ENCODE measurements around the gene SPPL3.

SPPL3 gene

DNA sequence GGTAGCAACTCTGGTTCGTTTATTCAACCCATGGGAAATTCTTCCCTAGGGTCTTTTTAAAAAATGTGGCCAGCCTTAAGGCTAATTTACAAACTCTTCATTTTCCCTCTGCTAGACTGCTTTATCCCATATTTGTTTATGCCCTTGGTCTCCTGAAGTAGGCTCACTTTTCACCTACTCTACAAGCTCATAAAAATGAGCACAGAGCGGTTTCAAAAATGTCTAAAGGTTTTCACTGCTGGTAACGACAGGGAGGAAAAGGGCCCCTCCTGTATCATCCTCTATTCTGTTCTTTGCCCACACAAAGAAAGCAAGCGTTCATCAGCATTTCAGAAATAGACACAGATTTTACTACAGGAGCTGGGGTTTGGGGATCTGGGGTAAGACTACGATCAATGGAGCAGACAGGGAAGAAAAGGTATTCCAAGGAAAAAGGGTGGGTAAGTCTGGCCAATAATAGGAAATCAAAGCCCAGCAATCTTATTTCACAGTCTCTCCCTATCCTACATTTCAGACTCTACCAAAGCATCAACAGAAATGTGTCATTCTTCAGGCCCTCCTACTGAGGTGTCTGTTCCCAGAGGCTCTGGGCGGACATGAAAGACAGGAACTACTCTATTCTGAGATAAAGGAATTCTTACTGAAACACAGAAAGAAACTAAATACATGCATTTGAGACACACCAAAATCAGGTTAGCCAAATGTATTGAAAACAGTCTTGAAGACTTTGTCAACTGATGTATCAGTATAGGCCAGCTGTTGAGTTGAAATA, 86.4 kb downstream of the SPPL3 start:
- no peak for TF ChIP-seq ZBTB7A (IDR thresholded peaks at IDR 0.05; ENCODE audit: low read depth)
- TF ChIP-seq FOXM1 (IDR thresholded peaks at IDR 0.05; ENCODE audit: borderline replicate concordance, low read depth) = no peak
- TF ChIP-seq, protein P1, sequence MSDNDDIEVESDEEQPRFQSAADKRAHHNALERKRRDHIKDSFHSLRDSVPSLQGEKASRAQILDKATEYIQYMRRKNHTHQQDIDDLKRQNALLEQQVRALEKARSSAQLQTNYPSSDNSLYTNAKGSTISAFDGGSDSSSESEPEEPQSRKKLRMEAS (IDR thresholded peaks at IDR 0.05) = no peak
- no peak for TF ChIP-seq TCF12 (IDR thresholded peaks at IDR 0.05; ENCODE audit: low read depth)
- no peak for TF ChIP-seq EP300 (IDR thresholded peaks at IDR 0.05; ENCODE audit: borderline replicate concordance)
- TF ChIP-seq TAF1 (IDR thresholded peaks at IDR 0.05; ENCODE audit: low read depth) = no peak
- no peak for TF ChIP-seq NFIC (IDR thresholded peaks at IDR 0.05)
- no peak for TF ChIP-seq TEAD4 (IDR thresholded peaks at IDR 0.05)
- TF ChIP-seq, protein P2, sequence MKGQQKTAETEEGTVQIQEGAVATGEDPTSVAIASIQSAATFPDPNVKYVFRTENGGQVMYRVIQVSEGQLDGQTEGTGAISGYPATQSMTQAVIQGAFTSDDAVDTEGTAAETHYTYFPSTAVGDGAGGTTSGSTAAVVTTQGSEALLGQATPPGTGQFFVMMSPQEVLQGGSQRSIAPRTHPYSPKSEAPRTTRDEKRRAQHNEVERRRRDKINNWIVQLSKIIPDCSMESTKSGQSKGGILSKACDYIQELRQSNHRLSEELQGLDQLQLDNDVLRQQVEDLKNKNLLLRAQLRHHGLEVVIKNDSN (IDR thresholded peaks at IDR 0.05) = no peak
- TF ChIP-seq EGR1 (IDR thresholded peaks at IDR 0.05) = no peak
- TF ChIP-seq CEBPB (IDR thresholded peaks at IDR 0.05) = no peak
- TF ChIP-seq RAD21 (IDR thresholded peaks at IDR 0.05; ENCODE audit: low read depth) = no peak
- no peak for TF ChIP-seq CREB1 (IDR thresholded peaks at IDR 0.05; ENCODE audit: low read depth)
- TF ChIP-seq, protein P3, sequence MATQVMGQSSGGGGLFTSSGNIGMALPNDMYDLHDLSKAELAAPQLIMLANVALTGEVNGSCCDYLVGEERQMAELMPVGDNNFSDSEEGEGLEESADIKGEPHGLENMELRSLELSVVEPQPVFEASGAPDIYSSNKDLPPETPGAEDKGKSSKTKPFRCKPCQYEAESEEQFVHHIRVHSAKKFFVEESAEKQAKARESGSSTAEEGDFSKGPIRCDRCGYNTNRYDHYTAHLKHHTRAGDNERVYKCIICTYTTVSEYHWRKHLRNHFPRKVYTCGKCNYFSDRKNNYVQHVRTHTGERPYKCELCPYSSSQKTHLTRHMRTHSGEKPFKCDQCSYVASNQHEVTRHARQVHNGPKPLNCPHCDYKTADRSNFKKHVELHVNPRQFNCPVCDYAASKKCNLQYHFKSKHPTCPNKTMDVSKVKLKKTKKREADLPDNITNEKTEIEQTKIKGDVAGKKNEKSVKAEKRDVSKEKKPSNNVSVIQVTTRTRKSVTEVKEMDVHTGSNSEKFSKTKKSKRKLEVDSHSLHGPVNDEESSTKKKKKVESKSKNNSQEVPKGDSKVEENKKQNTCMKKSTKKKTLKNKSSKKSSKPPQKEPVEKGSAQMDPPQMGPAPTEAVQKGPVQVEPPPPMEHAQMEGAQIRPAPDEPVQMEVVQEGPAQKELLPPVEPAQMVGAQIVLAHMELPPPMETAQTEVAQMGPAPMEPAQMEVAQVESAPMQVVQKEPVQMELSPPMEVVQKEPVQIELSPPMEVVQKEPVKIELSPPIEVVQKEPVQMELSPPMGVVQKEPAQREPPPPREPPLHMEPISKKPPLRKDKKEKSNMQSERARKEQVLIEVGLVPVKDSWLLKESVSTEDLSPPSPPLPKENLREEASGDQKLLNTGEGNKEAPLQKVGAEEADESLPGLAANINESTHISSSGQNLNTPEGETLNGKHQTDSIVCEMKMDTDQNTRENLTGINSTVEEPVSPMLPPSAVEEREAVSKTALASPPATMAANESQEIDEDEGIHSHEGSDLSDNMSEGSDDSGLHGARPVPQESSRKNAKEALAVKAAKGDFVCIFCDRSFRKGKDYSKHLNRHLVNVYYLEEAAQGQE (IDR thresholded peaks at IDR 0.05; ENCODE audit: low read depth) = no peak
- TF ChIP-seq YY1 (IDR thresholded peaks at IDR 0.05; ENCODE audit: low read depth) = no peak

DNA sequence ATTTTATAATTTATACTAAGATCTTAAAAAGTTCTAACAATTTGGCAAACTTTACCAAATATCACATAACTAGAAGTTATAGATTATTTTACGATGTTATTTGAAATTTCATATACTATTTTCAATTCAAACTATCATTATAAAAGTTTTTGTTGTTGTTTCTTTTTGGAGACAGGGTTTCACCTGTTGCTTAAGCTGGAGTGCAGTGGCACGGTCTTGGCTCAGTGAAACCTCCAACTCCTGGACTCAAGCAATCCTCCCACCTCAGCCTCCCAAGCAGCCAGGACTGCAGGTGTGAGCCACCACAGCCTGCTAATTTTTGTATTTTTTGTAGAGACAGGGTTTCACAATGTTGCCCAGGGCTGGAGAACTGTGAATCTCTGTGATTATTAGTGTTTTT, 87.8 kb downstream of the SPPL3 start:
- no peak for TF ChIP-seq TCF12 (IDR thresholded peaks at IDR 0.05; ENCODE audit: low read depth)
- TF ChIP-seq NFIC (IDR thresholded peaks at IDR 0.05) = no peak
- TF ChIP-seq YY1 (IDR thresholded peaks at IDR 0.05; ENCODE audit: low read depth) = no peak
- TF ChIP-seq ZBTB7A (IDR thresholded peaks at IDR 0.05; ENCODE audit: low read depth) = no peak
- TF ChIP-seq FOXM1 (IDR thresholded peaks at IDR 0.05; ENCODE audit: borderline replicate concordance, low read depth) = no peak
- no peak for TF ChIP-seq RAD21 (IDR thresholded peaks at IDR 0.05; ENCODE audit: low read depth)
- no peak for TF ChIP-seq CREB1 (IDR thresholded peaks at IDR 0.05; ENCODE audit: low read depth)
- TF ChIP-seq TEAD4 (IDR thresholded peaks at IDR 0.05) = no peak
- TF ChIP-seq EGR1 (IDR thresholded peaks at IDR 0.05) = no peak
- no peak for TF ChIP-seq CEBPB (IDR thresholded peaks at IDR 0.05)

DNA sequence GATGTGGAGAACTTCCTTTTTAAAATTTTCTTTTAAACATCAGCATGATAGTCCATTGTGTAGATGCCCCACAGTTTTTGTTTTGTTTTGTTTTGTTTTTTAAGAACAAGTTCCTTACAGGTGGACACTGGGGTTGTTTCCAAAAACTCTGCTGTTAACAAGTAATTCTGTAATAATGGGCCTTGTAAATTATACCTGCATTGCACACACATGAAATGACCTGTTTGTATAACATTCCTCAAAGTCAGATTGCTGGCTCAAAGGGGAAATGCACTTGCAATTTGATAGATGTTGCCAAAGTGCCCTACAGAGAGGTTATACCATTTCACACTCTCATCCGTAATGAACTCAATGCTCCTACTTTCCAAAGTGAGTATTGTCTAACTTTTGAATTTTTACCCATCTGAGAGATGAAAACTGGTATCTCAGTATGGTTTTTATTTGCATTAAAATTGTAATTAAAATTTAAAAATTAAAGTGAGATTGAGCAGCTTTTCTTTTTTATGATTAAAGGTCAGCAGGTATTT, 89.2 kb downstream of the SPPL3 start:
- TF ChIP-seq CEBPB (IDR thresholded peaks at IDR 0.05) (no peak), TEAD4 (IDR thresholded peaks at IDR 0.05) (no peak), TCF12 (IDR thresholded peaks at IDR 0.05; ENCODE audit: low read depth) (no peak)
- TF ChIP-seq, protein P3 (IDR thresholded peaks at IDR 0.05; ENCODE audit: low read depth) = no peak
- TF ChIP-seq, protein P1 (IDR thresholded peaks at IDR 0.05) = no peak

DNA sequence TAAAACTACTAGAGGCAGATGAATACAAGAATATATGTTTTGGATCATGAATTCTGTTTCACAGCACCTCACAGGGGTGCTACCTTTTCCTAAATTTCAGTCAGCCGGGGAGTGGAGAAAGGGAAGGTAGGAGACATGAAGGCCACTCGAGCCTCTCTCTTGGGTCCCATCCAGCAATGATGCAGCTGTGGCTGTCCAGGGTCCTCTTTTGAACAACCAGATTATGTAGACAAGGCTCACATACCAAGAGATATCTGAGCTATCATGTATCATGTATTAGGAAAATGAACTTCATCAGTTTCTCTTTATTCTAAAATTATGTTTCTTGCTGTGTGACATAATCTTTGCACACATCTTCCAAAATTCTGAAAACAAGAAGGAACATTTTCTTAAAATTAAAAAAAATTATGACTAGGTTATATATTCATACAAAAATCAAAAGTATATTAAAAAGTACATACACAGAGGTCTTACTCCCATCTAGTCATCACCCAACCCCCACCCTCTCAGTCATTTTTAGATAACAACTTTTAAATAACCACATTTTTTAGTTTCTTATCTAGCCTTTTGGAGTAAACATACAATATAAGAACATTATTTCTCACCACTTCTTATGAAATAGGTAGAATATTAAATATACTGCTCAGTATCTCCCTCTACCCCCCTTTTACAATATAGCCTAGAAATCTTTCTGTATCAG, 89.8 kb downstream of the SPPL3 start:
- TF ChIP-seq, protein P3 (IDR thresholded peaks at IDR 0.05; ENCODE audit: low read depth) = peak; percentile 45; the same call in 1 of the 2 replicates
- TF ChIP-seq CREB1 (IDR thresholded peaks at IDR 0.05; ENCODE audit: low read depth) = no peak
